Measurements from ENCODE around the gene LLGL2.

DNA sequence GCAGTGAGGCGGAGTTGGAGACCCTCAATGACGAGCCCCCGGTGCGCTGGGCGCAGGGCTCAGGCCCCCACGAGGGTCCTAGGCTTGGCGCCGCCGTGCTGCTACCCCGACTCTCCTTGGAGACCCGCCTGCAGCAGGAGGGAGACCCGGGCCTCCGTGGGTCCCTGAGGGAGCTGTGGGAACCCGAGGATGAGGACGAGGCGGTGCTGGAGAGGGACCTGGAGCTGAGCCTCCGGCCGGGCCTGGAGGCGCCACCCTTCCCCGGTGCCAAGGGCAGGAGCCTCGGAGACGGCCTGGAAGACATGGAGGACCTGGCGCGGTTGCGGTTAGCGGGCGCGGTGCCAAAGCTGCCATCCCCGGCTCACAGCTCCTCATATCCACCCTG lies 64.4 kb downstream of the LLGL2 start:
- TF ChIP-seq SREBF2 (IDR thresholded peaks at IDR 0.05; ENCODE audit: low read length) (no peak), EZH2 (IDR thresholded peaks at IDR 0.05; ENCODE audit: borderline replicate concordance, control insufficient read depth, low read depth, low read length) (no peak), FOS (IDR thresholded peaks at IDR 0.05; ENCODE audit: borderline replicate concordance, extremely low read depth, insufficient read length) (no peak)
- TF ChIP-seq, protein P1, sequence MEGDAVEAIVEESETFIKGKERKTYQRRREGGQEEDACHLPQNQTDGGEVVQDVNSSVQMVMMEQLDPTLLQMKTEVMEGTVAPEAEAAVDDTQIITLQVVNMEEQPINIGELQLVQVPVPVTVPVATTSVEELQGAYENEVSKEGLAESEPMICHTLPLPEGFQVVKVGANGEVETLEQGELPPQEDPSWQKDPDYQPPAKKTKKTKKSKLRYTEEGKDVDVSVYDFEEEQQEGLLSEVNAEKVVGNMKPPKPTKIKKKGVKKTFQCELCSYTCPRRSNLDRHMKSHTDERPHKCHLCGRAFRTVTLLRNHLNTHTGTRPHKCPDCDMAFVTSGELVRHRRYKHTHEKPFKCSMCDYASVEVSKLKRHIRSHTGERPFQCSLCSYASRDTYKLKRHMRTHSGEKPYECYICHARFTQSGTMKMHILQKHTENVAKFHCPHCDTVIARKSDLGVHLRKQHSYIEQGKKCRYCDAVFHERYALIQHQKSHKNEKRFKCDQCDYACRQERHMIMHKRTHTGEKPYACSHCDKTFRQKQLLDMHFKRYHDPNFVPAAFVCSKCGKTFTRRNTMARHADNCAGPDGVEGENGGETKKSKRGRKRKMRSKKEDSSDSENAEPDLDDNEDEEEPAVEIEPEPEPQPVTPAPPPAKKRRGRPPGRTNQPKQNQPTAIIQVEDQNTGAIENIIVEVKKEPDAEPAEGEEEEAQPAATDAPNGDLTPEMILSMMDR (IDR thresholded peaks at IDR 0.05 in 2 of 3, conservative IDR thresholded peaks at IDR 0.05 in 1 of 3; ENCODE audit: control insufficient read depth in 2 of 3, extremely low read depth in 1 of 3, insufficient read depth in 1 of 3, low read depth in 3 of 3, low read length in 3 of 3) = no peak
